HG03139 (cell line): ENCODE data around the gene PARP11.
"Not testable (repeated sequence)": the region's sequence is repeated elsewhere in the genome, so short reads cannot be mapped to it uniquely, and the experiment has no call there.

ENCODE experiments used
- ATAC-seq: cut with Tn5 transposase; IDR thresholded peaks from one replicate; pipeline ENCODE4 v1.9.1; 2021; ENCODE audit not compliant: unreplicated experiment

The PARP11 gene

GRCh38 chr12:3882896-3883564 is 9.8 kb upstream of the PARP11 start:
- ATAC-seq: no peak

- ATAC-seq: no peak
These were observed 9.2 kb upstream of the PARP11 start for GRCh38 chr12:3882406-3882805.

GRCh38 chr12:3881281-3881950 is 8.2 kb upstream of the PARP11 start:
- no peak for ATAC-seq

GRCh38 chr12:3879846-3880245 is 6.6 kb upstream of the PARP11 start:
- ATAC-seq: no peak

GRCh38 chr12:3871356-3871755 is 1.8 kb downstream of the PARP11 start:
- no peak for ATAC-seq

- ATAC-seq: no peak
These were observed 3.3 kb downstream of the PARP11 start for GRCh38 chr12:3869865-3870264.

- ATAC-seq: no peak
These were observed 3.8 kb downstream of the PARP11 start for GRCh38 chr12:3869433-3869832.

GRCh38 chr12:3863756-3864155 is 9.4 kb downstream of the PARP11 start:
- no peak for ATAC-seq

GRCh38 chr12:3842517-3842916 is 30.7 kb downstream of the PARP11 start:
- no peak for ATAC-seq

- ATAC-seq: no peak
These were observed 31.4 kb downstream of the PARP11 start for GRCh38 chr12:3841783-3842182.

- ATAC-seq: not testable (repeated sequence)
These were observed 32.4 kb downstream of the PARP11 start for GRCh38 chr12:3840833-3841232.

- not testable (repeated sequence) for ATAC-seq
These were observed 33.5 kb downstream of the PARP11 start for GRCh38 chr12:3839745-3840144.

- not testable (repeated sequence) for ATAC-seq
These were observed 34.3 kb downstream of the PARP11 start for GRCh38 chr12:3838701-3839548.

- no peak for ATAC-seq
These were observed 35.1 kb downstream of the PARP11 start for GRCh38 chr12:3838076-3838475.

- no peak for ATAC-seq
These were observed 36.1 kb downstream of the PARP11 start for GRCh38 chr12:3837049-3837448.

GRCh38 chr12:3836641-3837040 is 36.6 kb downstream of the PARP11 start:
- no peak for ATAC-seq

- ATAC-seq: no peak
These were observed 37.3 kb downstream of the PARP11 start for GRCh38 chr12:3835914-3836313.

- ATAC-seq: no peak
These were observed 38.4 kb downstream of the PARP11 start for GRCh38 chr12:3834774-3835173.

- no peak for ATAC-seq
These were observed 39.4 kb downstream of the PARP11 start for GRCh38 chr12:3833670-3834310.

GRCh38 chr12:3832738-3833137 is 40.5 kb downstream of the PARP11 start:
- no peak for ATAC-seq

- ATAC-seq: no peak
These were observed 44.3 kb downstream of the PARP11 start for GRCh38 chr12:3828888-3829287.
